GM12878 (cell line): ENCODE measurements around the gene MYO7B. TPM values are rescaled to one million over a fixed set of nuclear protein-coding genes. Genes with fewer than 3 reads are reported as not detected.

ENCODE experiments used
- ATAC-seq: fragments of 200-7000 bp; cut with Tn5 transposase; 3 replicates; pipeline ENCODE4 v1.9.1; 2020; ENCODE audit warnings: mild to moderate bottlenecking, moderate library complexity
- BruUV-seq: library from RNA; stranded (reverse); fragments of 400-500 nt; replicated peaks from 2 replicates; lab custom pipeline; 2021; lab: Mats Ljungman, UMichigan
- CTCF ChIA-PET: fragments of 300-600 bp; sonication (Branson Sonifier 250); formaldehyde crosslinking; extraction: SDS; loops from one replicate; lab custom pipeline; 2021; ENCODE audit warnings: inconsistent platforms; lab: Yijun Ruan, JAX
- POLR2A ChIA-PET: fragments of 350-600 bp; formaldehyde crosslinking; extraction: SDS; loops from one replicate; lab custom pipeline; 2021; ENCODE audit warnings: inconsistent platforms; lab: Charles Lee
- RAD21 ChIA-PET: fragments of 300-600 bp; sonication (Branson Sonifier 250); formaldehyde crosslinking; loops from one replicate; lab custom pipeline; 2023; ENCODE audit warnings: antibody characterized with exemption; ENCODE audit not compliant: unreplicated experiment; lab: Charles Lee
- SMC1A ChIA-PET: fragments of 300-600 bp; sonication (Branson Sonifier 250); formaldehyde crosslinking; loops from one replicate; lab custom pipeline; 2023; ENCODE audit not compliant: unreplicated experiment, uncharacterized antibody; lab: Charles Lee
- DNase-seq: peaks from one replicate; pipeline ENCODE4 v3.0.0-alpha.2; 2011; ENCODE audit warnings: low read depth, low spot score
- FAIRE-seq: peaks from 3 replicates; lab custom pipeline; 2011; peaks lifted over from hg19 to GRCh38; lab: Jason Lieb, UNC
- H2AFZ ChIP-seq: 2 replicates; pipeline ENCODE4 v1.6.0; 2011; ENCODE audit warnings: low read depth, low read length, control low read depth; ENCODE audit not compliant: control insufficient read depth
- H3K27ac ChIP-seq: 2 replicates; pipeline ENCODE4 v1.5.1; 2011; ENCODE audit warnings: control low read depth; ENCODE audit not compliant: control insufficient read depth, insufficient read depth
- H3K27me3 ChIP-seq, 2 experiments: replicated peaks in 1 of 2; 2 replicates each; pipeline versions ENCODE4 v1.6.0 to v1.6.1; 2011; ENCODE audit warnings: low read length in 1 of 2; ENCODE audit not compliant: control insufficient read depth in 2 of 2, insufficient read depth in 2 of 2
- H3K36me3 ChIP-seq, 2 experiments: 2 replicates each; pipeline ENCODE4 v1.5.1; 2011; ENCODE audit warnings: low read length in 1 of 2; ENCODE audit not compliant: control insufficient read depth in 2 of 2, insufficient read depth in 2 of 2
- H3K4me1 ChIP-seq: 2 replicates; pipeline ENCODE4 v1.6.1; 2011; ENCODE audit warnings: mild to moderate bottlenecking, low read length, moderate library complexity, mixed read lengths; ENCODE audit not compliant: control insufficient read depth, insufficient read depth
- H3K4me2 ChIP-seq: 2 replicates; pipeline ENCODE4 v1.6.0; 2011; ENCODE audit warnings: control low read depth; ENCODE audit not compliant: control insufficient read depth, insufficient read depth
- H3K4me3 ChIP-seq: fragments of 200-600 bp; sonication (generic); 2 replicates; pipeline ENCODE4 v1.5.1; 2016
- H3K79me2 ChIP-seq: 2 replicates; pipeline ENCODE4 v1.6.0; 2011; ENCODE audit warnings: low read length; ENCODE audit not compliant: control insufficient read depth, insufficient read depth
- H3K9ac ChIP-seq: 2 replicates; pipeline ENCODE4 v1.8.0; 2011; ENCODE audit warnings: low read length, control low read depth, mixed read lengths; ENCODE audit not compliant: control insufficient read depth, insufficient read depth
- H3K9me3 ChIP-seq: replicated peaks from 3 replicates; pipeline ENCODE4 v1.5.1; 2011; ENCODE audit warnings: mild to moderate bottlenecking, low read length; ENCODE audit not compliant: control insufficient read depth, insufficient read depth
- H4K20me1 ChIP-seq: 2 replicates; pipeline ENCODE4 v1.6.0; 2011; ENCODE audit not compliant: control insufficient read depth, insufficient read depth
- NFYB ChIP-seq: IDR thresholded peaks from 2 replicates; pipeline ENCODE4 v1.6.1; 2011; ENCODE audit warnings: low read depth, mild to moderate bottlenecking, low read length, improper control_type of control experiment, moderate library complexity; ENCODE audit not compliant: insufficient read depth
- TCF12 ChIP-seq: IDR thresholded peaks from 2 replicates; pipeline ENCODE4 v1.6.1; 2011; ENCODE audit warnings: low read depth, mild to moderate bottlenecking, low read length
- whole genome bisulfite sequencing: methylation state at CpG from one replicate; pipeline ENCODE4 v1.1.6; 2016; ENCODE audit warnings: low lambda C conversion rate; ENCODE audit not compliant: insufficient replicate concordance, insufficient coverage; ENCODE audit errors: missing lambda C conversion rate; 5-methylcytosine and 5-hydroxymethylcytosine counted together
- in situ Hi-C: fragments of 300-500 bp; cut with MboI; formaldehyde crosslinking; loops from 9 replicates; pipeline ENCODE4 v1.14.3; 2018; ENCODE audit warnings: mixed read lengths
- intact Hi-C: fragments of 100-400 bp; cut with micrococcal nuclease; formaldehyde crosslinking; loops from one replicate; pipeline ENCODE4 v1.14.2; 2022; ENCODE audit not compliant: unreplicated experiment
- polyA plus RNA-seq, 11 experiments: library from polyadenylated mRNA; depleted of rRNA in 4 of 11; unstranded in 6 of 11; stranded (reverse) in 5 of 11; fragments of >200 nt; fragmentation: Nextera tagmentation in 4 of 11; fragmentation: Illumina TruSeq in 1 of 11; extraction: Ambion mirVana in 4 of 11; extraction: Trizol in 1 of 11; gene quantifications; 1 replicate in 1 of 11; 2 replicates in 10 of 11; pipeline versions ENCODE4 v1.2.1 to v1.2.3, GENCODE V29; 2011 to 2016; ENCODE audit warnings: inconsistent platforms in 2 of 11, missing spikeins in 2 of 11, low read depth in 1 of 11
- total RNA-seq, 4 experiments: library from RNA; depleted of rRNA in 3 of 4; stranded (reverse); fragments of >200 nt in 3 of 4; fragmentation: Illumina TruSeq in 1 of 4; extraction: Trizol in 1 of 4; gene quantifications; 2 replicates each; pipeline versions ENCODE4 v1.2.1 to v1.2.3, GENCODE V29; 2013 to 2021
- TF ChIP-seq, protein P1 (sequence below): fragments of 450-650 bp; formaldehyde crosslinking; IDR thresholded peaks from 2 replicates; pipeline ENCODE4 v1.4.0; 2022; ENCODE audit warnings: mild to moderate bottlenecking, moderate library complexity

Gene MYO7B
- total and polyA plus RNA-seq, 10 of the 15 experiments (the other 5 are each of a cell fraction or from before 2014, with no cell fraction given), result 0.08 to 4.8 (median 1.2) TPM

DNA sequence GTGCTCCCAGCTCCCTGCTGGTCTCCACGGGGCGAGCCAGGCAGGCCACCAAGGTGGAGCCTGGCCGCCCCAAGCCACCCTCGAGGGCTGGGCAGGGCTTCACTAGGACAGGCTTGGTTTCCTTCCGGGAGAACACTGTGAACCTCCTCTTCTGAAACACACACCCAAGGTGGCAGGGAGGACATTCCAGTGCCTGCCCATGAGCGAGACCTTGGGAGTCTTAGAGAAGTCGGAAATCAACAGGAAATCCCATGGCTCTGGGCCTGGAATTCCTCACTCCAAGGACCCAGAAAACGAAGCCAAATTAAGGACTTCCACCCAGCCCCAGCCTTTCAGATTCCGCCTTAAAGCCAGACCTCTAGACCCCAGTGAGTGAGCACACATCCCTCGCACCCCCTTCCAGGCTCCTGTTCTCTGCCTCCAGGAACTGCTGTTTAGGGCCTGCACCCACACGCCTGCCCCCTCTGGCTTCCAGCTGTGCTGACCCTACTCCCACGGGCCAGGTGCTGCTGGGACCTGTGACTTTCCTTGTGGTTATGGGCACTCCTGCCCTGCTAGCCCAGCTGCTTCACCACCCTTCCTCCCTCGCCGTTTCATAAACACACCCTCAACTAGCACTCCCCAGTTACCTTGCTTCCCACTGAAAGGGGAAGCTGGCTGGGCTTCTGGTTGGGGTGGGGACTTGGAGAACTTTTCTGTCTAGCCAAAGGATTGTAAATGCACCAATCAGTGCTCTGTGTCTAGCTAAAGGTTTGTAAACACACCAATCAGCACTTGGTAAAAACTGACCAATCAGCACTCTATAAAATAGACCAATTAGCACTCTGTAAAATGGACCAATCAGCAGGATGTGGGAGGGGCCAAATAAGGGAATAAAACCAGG, 124.2 kb downstream of the MYO7B start:
- Histone ChIP-seq H3K79me2 (no peaks in the 10 kb centered on the region), H3K4me1 (no peaks in the 10 kb centered on the region), H4K20me1 (no peaks in the 10 kb centered on the region), H2AFZ (no peak overlapping the region), H3K27ac (no peak overlapping the region), H3K4me3 (no peak overlapping the region), H3K36me3 (no peaks in the 10 kb centered on the region), H3K9me3 (no peaks in the 10 kb centered on the region), H3K9ac (no peak overlapping the region), H3K4me2 (no peak overlapping the region), H3K27me3 (peaks cover 4 to 7% of the 10 kb centered on the region in 2 experiments)
- ChIA-PET POLR2A (no interaction called here), SMC1A (no interaction called here), CTCF (interaction anchor here (0.8 to 1.0 kb wide), 2 partner anchors 9 to 69 kb away, joined by 3 to 5 read pairs; no protein-coding TSS in a partner anchor), RAD21 (no interaction called here)
- in situ Hi-C loops, result no loop called here
- 43% methylated on average over 13 of the region's 14 CpGs for WGBS
- DNase-seq (no peak), FAIRE-seq (no peak), ATAC-seq (no peak)
- intact Hi-C loops, result no loop called here
- TF ChIP-seq NFYB (peak; percentile 78), TCF12 (peak; percentile 36; the same call in 1 of the 2 replicates)
- TF ChIP-seq, protein P1, sequence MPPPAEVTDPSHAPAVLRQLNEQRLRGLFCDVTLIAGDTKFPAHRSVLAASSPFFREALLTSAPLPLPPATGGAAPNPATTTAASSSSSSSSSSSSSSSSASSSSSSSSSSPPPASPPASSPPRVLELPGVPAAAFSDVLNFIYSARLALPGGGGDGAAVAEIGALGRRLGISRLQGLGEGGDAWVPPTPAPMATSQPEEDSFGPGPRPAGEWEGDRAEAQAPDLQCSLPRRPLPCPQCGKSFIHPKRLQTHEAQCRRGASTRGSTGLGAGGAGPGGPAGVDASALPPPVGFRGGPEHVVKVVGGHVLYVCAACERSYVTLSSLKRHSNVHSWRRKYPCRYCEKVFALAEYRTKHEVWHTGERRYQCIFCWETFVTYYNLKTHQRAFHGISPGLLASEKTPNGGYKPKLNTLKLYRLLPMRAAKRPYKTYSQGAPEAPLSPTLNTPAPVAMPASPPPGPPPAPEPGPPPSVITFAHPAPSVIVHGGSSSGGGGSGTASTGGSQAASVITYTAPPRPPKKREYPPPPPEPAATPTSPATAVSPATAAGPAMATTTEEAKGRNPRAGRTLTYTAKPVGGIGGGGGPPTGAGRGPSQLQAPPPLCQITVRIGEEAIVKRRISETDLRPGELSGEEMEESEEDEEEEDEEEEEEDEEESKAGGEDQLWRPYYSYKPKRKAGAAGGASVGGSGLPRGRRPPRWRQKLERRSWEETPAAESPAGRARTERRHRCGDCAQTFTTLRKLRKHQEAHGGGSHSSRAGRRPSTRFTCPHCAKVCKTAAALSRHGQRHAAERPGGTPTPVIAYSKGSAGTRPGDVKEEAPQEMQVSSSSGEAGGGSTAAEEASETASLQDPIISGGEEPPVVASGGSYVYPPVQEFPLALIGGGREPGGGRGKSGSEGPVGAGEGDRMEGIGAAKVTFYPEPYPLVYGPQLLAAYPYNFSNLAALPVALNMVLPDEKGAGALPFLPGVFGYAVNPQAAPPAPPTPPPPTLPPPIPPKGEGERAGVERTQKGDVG (CRISPR knock-in tag), result no peak
- BruUV-seq, result no TSS peak
